WI38 (cell line): ENCODE results near the gene PLEKHG4B.
"Not testable (repeated sequence)": the region's sequence is repeated elsewhere in the genome, so short reads cannot be mapped to it uniquely, and the experiment has no call there.

Experiments
- H3K4me3 ChIP-seq: 2 replicates; pipeline ENCODE4 v1.5.1; 2011; ENCODE audit warnings: low read depth, mild to moderate bottlenecking, control low read depth, low read length
- CTCF ChIP-seq: IDR thresholded peaks from 2 replicates; pipeline ENCODE4 v1.5.1; 2012; ENCODE audit warnings: low read depth, mild to moderate bottlenecking, control low read depth, low read length

Gene PLEKHG4B

GRCh38 chr5:91556-92263 lies at the start of gene PLEKHG4B:
TSS of gene PLEKHG4B (plus strand) at chr5:92168. CDS start at chr5:92232, 64 bp downstream.
- 0 out of 2 replicates have a peak within 1 kb of the TSS, but pooled peaks have one; percentile 8 for H3K4me3 ChIP-seq
- no peak for TF ChIP-seq CTCF

- H3K4me3 ChIP-seq, result no peak overlapping the region
- peak; percentile 24; the same call in 1 of the 2 replicates for TF ChIP-seq CTCF
Observed at GRCh38 chr5:42250-42649, 49.7 kb upstream of the PLEKHG4B start.

- TF ChIP-seq CTCF, result no peak
- H3K4me3 ChIP-seq, result no peak overlapping the region
Observed at GRCh38 chr5:48192-48591, 43.8 kb upstream of the PLEKHG4B start.

GRCh38 chr5:49530-49929 lies 42.4 kb upstream of the PLEKHG4B start:
- not testable (repeated sequence) for H3K4me3 ChIP-seq

- H3K4me3 ChIP-seq, result no peak overlapping the region
Observed at GRCh38 chr5:49953-50544, 41.9 kb upstream of the PLEKHG4B start.

GRCh38 chr5:50724-51499 lies 41.1 kb upstream of the PLEKHG4B start:
- H3K4me3 ChIP-seq, result no peak overlapping the region
- no peak for TF ChIP-seq CTCF

More at GRCh38 chr5:49953-50544, 41.9 kb upstream of the PLEKHG4B start:
- TF ChIP-seq CTCF, result no peak

GRCh38 chr5:51500-51823 lies 40.5 kb upstream of the PLEKHG4B start:
- no peak overlapping the region for H3K4me3 ChIP-seq

More at GRCh38 chr5:51500-51823, 40.5 kb upstream of the PLEKHG4B start:
- no peak for TF ChIP-seq CTCF
